ENCODE measurements around the gene ADD3. TPM values are rescaled to one million over a fixed set of nuclear protein-coding genes. Genes with fewer than 3 reads are reported as not detected.

The ADD3 gene
- total and polyA plus RNA-seq, 11 donors = 28.8 to 659 (median 97.1) TPM

- Histone ChIP-seq H3K4me1 (peaks cover 0 to 59% (median 33%) of the 10 kb centered on the region in 12 donors), H3K27ac (peak overlapping the region; percentile 83 to 99 (median 97)), H3K36me3 (no peaks in the 10 kb centered on the region), H3K9me3 (no peaks in the 10 kb centered on the region), H3K27me3 (no peaks in the 10 kb centered on the region), H3K4me3 (peak overlapping the region; percentile 72 to 98 (median 94))
- peak; percentile 68 to 89 (median 76) for DNase-seq
- TF ChIP-seq CTCF (IDR thresholded peaks at IDR 0.05) (no peak), POLR2A (IDR thresholded peaks at IDR 0.05) (no peak)
- intact Hi-C loops (cut with DNase I) = loop anchor here in 8 of 10 donors (1.0 to 10.0 kb wide), 15 partner anchors 39 to 268 kb away; partner anchors contain the start of gene XPNPEP1 (in 3 of the 8)
- ATAC-seq = peak; percentile 19 to 56 (median 50)
- WGBS, 4 donors = 1 to 12% (median 7%) methylated on average over 18 to 19 of the region's 19 CpGs
These were observed 1.2 kb upstream of the ADD3 start for GRCh38 chr10:110006358-110007160.

- peaks cover 0 to 65% (median 38%) of the 10 kb centered on the region in 12 donors for H3K4me1 ChIP-seq
- peak overlapping the region; percentile 83 to 99 (median 97) for H3K27ac ChIP-seq
These were observed 553 bp upstream of the ADD3 start for GRCh38 chr10:110007161-110007700.

GRCh38 chr10:110008518-110009339, 945 bp downstream of the ADD3 start:
- intact Hi-C loops (cut with DNase I) = loop anchor here in 7 of 10 donors (1.0 to 10.0 kb wide), 15 partner anchors 41 to 266 kb away; partner anchors contain the start of gene XPNPEP1 (in 2 of the 7)
- Histone ChIP-seq H3K4me3 (peak overlapping the region; percentile 72 to 98 (median 94)), H3K36me3 (no peaks in the 10 kb centered on the region), H3K9me3 (no peaks in the 10 kb centered on the region), H3K4me1 (peaks cover 0 to 72% (median 45%) of the 10 kb centered on the region in 12 donors), H3K27ac (peak overlapping the region; percentile 83 to 99 (median 97)), H3K27me3 (no peaks in the 10 kb centered on the region)
- ATAC-seq (peak in 1 of 4 donors; percentile 14), DNase-seq (peak in 4 of 5 donors; percentile 44 to 69 (median 59))
- TF ChIP-seq CTCF (IDR thresholded peaks at IDR 0.05) (no peak), POLR2A (IDR thresholded peaks at IDR 0.05) (no peak)
- WGBS, 4 donors = 1 to 2% (median 1%) methylated on average over 27 to 30 of the region's 30 CpGs

More at GRCh38 chr10:110007161-110007700, 553 bp upstream of the ADD3 start:
- ATAC-seq (peak; percentile 19 to 62 (median 48)), DNase-seq (peak in 2 of 5 donors; percentile 80 to 82)
- peak overlapping the region; percentile 72 to 98 (median 94) for H3K4me3 ChIP-seq
- WGBS, 4 donors = 1 to 3% (median 1%) methylated on average over 13 to 41 of the region's 41 CpGs
- TF ChIP-seq POLR2A (IDR thresholded peaks at IDR 0.05) (no peak), CTCF (IDR thresholded peaks at IDR 0.05) (no peak)
- no peaks in the 10 kb centered on the region for H3K27me3 ChIP-seq
- intact Hi-C loops (cut with DNase I) = loop anchor here in 8 of 10 donors (2.0 to 10.0 kb wide), 14 partner anchors 40 to 268 kb away; partner anchors contain the start of gene XPNPEP1 (in 2 of the 8)
- no peaks in the 10 kb centered on the region for H3K9me3 ChIP-seq
- H3K36me3 ChIP-seq = no peaks in the 10 kb centered on the region

Data from heart left ventricle (tissue), 16 donors.